Measurements from ENCODE around the gene KCTD11. TPM values are rescaled to one million over a fixed set of nuclear protein-coding genes. Genes with fewer than 3 reads are reported as not detected.
A peak's percentile ranks its signal among the peaks of the same experiment; 100 is the strongest.

Gene KCTD11
- total and polyA plus RNA-seq, 2 of the 13 experiments (the other 11 are each of a cell fraction or from before 2014, with no cell fraction given) = 1.6 to 2.6 TPM

DNA sequence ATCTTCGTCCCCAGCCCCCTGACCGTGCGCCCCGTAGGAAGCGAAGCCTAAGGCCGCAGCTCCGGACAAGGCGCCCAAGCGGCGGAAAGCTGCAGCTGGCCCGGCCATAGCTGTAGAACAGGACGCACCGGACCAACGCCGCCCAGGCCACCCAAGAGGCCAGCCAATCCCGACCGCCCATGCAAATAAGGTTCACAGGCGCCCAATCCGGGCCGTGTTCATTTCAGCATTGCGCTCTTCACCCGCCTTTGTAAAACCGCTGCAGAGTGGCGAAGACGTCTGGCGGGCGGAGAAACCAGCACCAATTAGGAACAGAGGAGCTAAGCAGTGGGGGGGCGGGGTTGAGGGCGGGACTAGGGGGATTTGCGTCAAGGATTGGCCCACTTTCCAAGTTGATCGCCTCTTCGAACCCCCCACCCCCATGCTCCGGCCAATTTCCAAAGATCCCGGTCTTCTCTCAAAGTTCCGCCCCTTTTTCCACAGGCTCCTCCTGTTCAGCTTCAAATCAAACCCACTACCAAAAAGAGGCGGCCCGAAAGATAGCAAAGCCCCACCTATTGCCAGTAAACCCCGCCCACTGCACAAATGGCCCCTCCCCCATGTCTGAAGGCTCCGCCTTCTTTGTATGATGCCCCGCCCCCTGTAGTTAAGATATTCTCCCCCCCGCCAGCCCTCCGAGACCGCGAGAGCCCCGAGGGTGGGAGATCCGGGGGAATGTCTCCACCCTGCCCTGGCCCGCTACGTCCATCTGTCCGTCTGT, 52.2 kb downstream of the KCTD11 start, which contains the start of gene TMEM256 (continued):
- TF ChIP-seq ZNF709 (CRISPR knock-in tag; IDR thresholded peaks at IDR 0.05) (0 out of 2 replicates have a peak, but pooled peaks have one; percentile 36), REXO4 (CRISPR knock-in tag; IDR thresholded peaks at IDR 0.05; ENCODE audit: borderline replicate concordance) (no peak), HNF1A (IDR thresholded peaks at IDR 0.05; ENCODE audit: low read depth) (0 out of 2 replicates have a peak, but pooled peaks have one; percentile 9), HNF1A (CRISPR knock-in tag; IDR thresholded peaks at IDR 0.05; ENCODE audit: borderline replicate concordance) (no peak), ZNF556 (CRISPR knock-in tag; IDR thresholded peaks at IDR 0.05; ENCODE audit: borderline replicate concordance) (peak; percentile 16; the same call in 1 of the 2 replicates), ZNF891 (CRISPR knock-in tag; IDR thresholded peaks at IDR 0.05) (peak; percentile 47; the same call in 1 of the 2 replicates), SNAI1 (CRISPR knock-in tag; IDR thresholded peaks at IDR 0.05; ENCODE audit: borderline replicate concordance) (peak; percentile 48; the same call in 1 of the 2 replicates), ZFP36L1 (CRISPR knock-in tag; IDR thresholded peaks at IDR 0.05) (no peak), GTF2F1 (IDR thresholded peaks at IDR 0.05; ENCODE audit: low read length) (0 out of 2 replicates have a peak, but pooled peaks have one; percentile 30), TMF1 (CRISPR knock-in tag; IDR thresholded peaks at IDR 0.05; ENCODE audit: low read depth) (0 out of 2 replicates have a peak, but pooled peaks have one; percentile 52), RBFOX2 (IDR thresholded peaks at IDR 0.05; ENCODE audit: low read depth, low read length) (peak; percentile 97), ZNF776 (CRISPR knock-in tag; IDR thresholded peaks at IDR 0.05) (0 out of 2 replicates have a peak, but pooled peaks have one; percentile 32), ARID3A (IDR thresholded peaks at IDR 0.05; ENCODE audit: low read depth, low read length) (peak; percentile 63; the same call in 1 of the 2 replicates), KLF16 (CRISPR knock-in tag; IDR thresholded peaks at IDR 0.05) (peak in 1 of 2 experiments; percentile 45; a peak in 2 of 4 replicates), ZNF337 (CRISPR knock-in tag; IDR thresholded peaks at IDR 0.05; ENCODE audit: borderline replicate concordance, low read depth) (0 out of 2 replicates have a peak, but pooled peaks have one; percentile 27), ZBTB34 (CRISPR knock-in tag; IDR thresholded peaks at IDR 0.05) (peak; percentile 57; the same call in 1 of the 2 replicates), HIC2 (CRISPR knock-in tag; IDR thresholded peaks at IDR 0.05; ENCODE audit: low read depth) (no peak)
